Fibroblast of villous mesenchyme (primary cell): ENCODE data around the gene TSPAN14. TPM values are rescaled to one million over a fixed set of nuclear protein-coding genes. Genes with fewer than 3 reads are reported as not detected.
A peak's percentile ranks its signal among the peaks of the same experiment; 100 is the strongest.

Experiments
- DNase-seq: peaks from one replicate; pipeline ENCODE4 v3.0.0-alpha.2; 2010; ENCODE audit warnings: low read depth
- H3K4me3 ChIP-seq: 2 replicates; pipeline ENCODE4 v1.5.1; 2011; ENCODE audit warnings: low read depth, mild to moderate bottlenecking, low read length
- total RNA-seq: library from RNA; depleted of rRNA; stranded (reverse); fragments of >200 nt; gene quantifications from 2 replicates; pipeline ENCODE4 v1.2.3, GENCODE V29; 2012
- TF ChIP-seq, protein P1 (sequence below): IDR thresholded peaks from 2 replicates; pipeline ENCODE4 v1.5.1; 2012; ENCODE audit warnings: low read depth, mild to moderate bottlenecking, low read length; ENCODE audit not compliant: insufficient read depth

Gene TSPAN14
- total RNA-seq, 1 donor = 51.4 TPM

DNA sequence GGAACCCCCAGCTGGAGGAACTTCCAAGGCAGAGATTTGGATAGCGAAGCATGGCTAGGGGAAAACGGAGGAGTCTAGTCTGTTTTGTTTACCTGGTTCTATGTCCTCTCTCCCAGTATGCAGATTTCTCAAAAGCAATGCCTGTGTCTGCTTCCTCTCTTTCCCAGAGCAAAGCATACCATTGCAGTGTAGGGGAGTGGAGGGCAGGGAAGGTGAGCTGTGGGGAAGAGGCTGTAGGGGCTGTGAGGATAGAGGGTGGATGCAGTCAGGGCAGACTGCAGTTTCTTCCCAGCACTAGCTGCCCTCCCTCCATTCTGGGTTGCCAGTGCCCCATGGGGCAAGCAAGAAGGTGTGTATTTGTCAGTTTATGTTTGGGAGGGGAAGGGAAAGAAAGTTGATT, 16.9 kb upstream of the TSPAN14 start:
- TF ChIP-seq, protein P1, sequence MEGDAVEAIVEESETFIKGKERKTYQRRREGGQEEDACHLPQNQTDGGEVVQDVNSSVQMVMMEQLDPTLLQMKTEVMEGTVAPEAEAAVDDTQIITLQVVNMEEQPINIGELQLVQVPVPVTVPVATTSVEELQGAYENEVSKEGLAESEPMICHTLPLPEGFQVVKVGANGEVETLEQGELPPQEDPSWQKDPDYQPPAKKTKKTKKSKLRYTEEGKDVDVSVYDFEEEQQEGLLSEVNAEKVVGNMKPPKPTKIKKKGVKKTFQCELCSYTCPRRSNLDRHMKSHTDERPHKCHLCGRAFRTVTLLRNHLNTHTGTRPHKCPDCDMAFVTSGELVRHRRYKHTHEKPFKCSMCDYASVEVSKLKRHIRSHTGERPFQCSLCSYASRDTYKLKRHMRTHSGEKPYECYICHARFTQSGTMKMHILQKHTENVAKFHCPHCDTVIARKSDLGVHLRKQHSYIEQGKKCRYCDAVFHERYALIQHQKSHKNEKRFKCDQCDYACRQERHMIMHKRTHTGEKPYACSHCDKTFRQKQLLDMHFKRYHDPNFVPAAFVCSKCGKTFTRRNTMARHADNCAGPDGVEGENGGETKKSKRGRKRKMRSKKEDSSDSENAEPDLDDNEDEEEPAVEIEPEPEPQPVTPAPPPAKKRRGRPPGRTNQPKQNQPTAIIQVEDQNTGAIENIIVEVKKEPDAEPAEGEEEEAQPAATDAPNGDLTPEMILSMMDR = no peak
- no peak overlapping the region for H3K4me3 ChIP-seq
- no peak for DNase-seq

GRCh38 chr10:80441831-80442230, 12.3 kb upstream of the TSPAN14 start:
- no peak overlapping the region for H3K4me3 ChIP-seq
- TF ChIP-seq, protein P1 = no peak
- no peak for DNase-seq

DNA sequence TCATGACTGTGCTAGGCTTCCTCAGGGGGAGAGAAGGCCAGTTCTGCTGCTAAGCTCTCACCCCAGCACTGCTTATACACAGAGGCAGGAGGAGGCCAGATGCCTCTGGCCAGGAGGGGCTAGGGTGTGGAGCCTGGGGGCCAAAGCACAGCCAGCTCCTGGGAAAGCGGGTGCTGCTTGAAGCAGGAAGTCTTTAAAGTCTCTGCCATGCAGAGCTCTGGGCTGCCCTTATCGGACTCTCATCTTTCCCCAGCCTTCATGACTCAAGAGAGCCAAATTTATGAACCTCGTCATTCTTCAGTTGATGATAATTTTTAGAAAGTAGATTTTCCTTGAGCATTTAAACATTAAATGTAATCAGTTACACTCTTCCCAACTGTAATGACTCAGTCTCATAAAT, 11.2 kb upstream of the TSPAN14 start:
- peak; percentile 81 for DNase-seq
- TF ChIP-seq, protein P1 = no peak

GRCh38 chr10:80443531-80443974, 10.6 kb upstream of the TSPAN14 start:
- TF ChIP-seq, protein P1 = peak; percentile 59
- DNase-seq = peak; percentile 62

More for the DNA sequence above, 11.2 kb upstream of the TSPAN14 start:
- no peak overlapping the region for H3K4me3 ChIP-seq

GRCh38 chr10:80444124-80444523, 10.0 kb upstream of the TSPAN14 start:
- no peak overlapping the region for H3K4me3 ChIP-seq
- DNase-seq = no peak
- TF ChIP-seq, protein P1 = no peak

More at GRCh38 chr10:80443531-80443974, 10.6 kb upstream of the TSPAN14 start:
- H3K4me3 ChIP-seq = no peak overlapping the region

DNA sequence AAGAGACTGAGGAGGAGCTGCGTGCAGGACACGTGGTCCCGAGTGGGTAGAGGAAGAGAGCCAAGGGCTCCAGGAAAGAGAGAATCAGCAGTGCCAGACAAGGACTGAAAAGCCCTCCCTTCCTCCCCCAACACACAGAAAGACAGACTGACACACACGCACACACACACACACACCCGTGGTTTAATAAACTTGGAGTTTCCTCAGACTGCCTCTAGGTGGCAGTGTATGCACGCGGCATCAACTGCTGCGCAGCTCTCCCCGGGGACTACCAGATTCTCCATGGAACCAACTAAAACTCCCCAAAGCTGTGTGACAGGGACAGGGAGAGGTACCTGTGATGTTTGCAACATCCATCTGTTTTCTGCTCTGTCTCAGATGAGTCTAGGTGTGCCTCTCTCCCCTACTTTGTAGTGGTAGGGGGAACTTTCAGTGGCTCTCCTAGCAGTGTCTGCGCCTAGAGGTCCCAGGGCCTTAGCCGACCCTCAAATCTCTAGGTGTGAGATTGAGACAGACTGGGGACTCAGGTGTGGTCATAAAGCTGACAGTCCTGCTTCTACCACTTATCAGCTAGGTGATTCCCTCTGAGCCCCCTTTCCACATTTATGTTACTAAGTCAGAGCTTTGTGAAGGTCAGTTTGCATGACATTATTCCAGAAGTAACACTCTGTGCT, 9.3 kb upstream of the TSPAN14 start:
- TF ChIP-seq, protein P1 = peak; percentile 93
- peak; percentile 76 for DNase-seq
- H3K4me3 ChIP-seq = no peak overlapping the region
